Measurements from ENCODE around the gene YPEL2. TPM values are rescaled to one million over a fixed set of nuclear protein-coding genes. Genes with fewer than 3 reads are reported as not detected.
A peak's percentile ranks its signal among the peaks of the same experiment; 100 is the strongest.

Gene YPEL2
- total and polyA plus RNA-seq, 2 of the 13 experiments (the other 11 are each of a cell fraction or from before 2014, with no cell fraction given) = 8.5 to 21.1 TPM

GRCh38 chr17:59330053-59330942, 1.2 kb upstream of the YPEL2 start (continued):
- no peak for TF ChIP-seq ZNF20 (CRISPR knock-in tag; IDR thresholded peaks at IDR 0.05)
- TF ChIP-seq ZNF510 (CRISPR knock-in tag; IDR thresholded peaks at IDR 0.05; ENCODE audit: low read depth) = no peak
- peak; percentile 73 for TF ChIP-seq ZNF800 (CRISPR knock-in tag; IDR thresholded peaks at IDR 0.05)
- peak; percentile 48; the same call in 1 of the 2 replicates for TF ChIP-seq YEATS4 (CRISPR knock-in tag; IDR thresholded peaks at IDR 0.05; ENCODE audit: borderline replicate concordance)
- TF ChIP-seq ZNF710 (CRISPR knock-in tag; IDR thresholded peaks at IDR 0.05; ENCODE audit: borderline replicate concordance) = no peak
- no peak; the same call in 1 of the 2 replicates for TF ChIP-seq GMEB1 (CRISPR knock-in tag; IDR thresholded peaks at IDR 0.05; ENCODE audit: borderline replicate concordance)
- TF ChIP-seq CREB1 (IDR thresholded peaks at IDR 0.05) = no peak
- TF ChIP-seq CREB1 (CRISPR knock-in tag; IDR thresholded peaks at IDR 0.05) = peak; percentile 45; the same call in 1 of the 2 replicates
- TF ChIP-seq ZNF280D (CRISPR knock-in tag; IDR thresholded peaks at IDR 0.05) = no peak; the same call in 1 of the 2 replicates
- TF ChIP-seq UBTF (CRISPR knock-in tag; IDR thresholded peaks at IDR 0.05) = no peak
- TF ChIP-seq ATF5 (CRISPR knock-in tag; IDR thresholded peaks at IDR 0.05; ENCODE audit: low read depth) = no peak
- TF ChIP-seq FIP1L1 (IDR thresholded peaks at IDR 0.05; ENCODE audit: borderline replicate concordance, insufficient read depth, low read depth, low read length) = no peak
- TF ChIP-seq GPN1 (CRISPR knock-in tag; IDR thresholded peaks at IDR 0.05; ENCODE audit: borderline replicate concordance) = no peak
- TF ChIP-seq RAD21 (CRISPR knock-in tag; IDR thresholded peaks at IDR 0.05) = no peak
